Panc1 (cell line): ENCODE results near the gene PDE4B. TPM values are rescaled to one million over a fixed set of nuclear protein-coding genes. Genes with fewer than 3 reads are reported as not detected.

Source experiments
- ATAC-seq: fragments of 200-7000 bp; cut with Tn5 transposase; 2 replicates; pipeline ENCODE4 v1.9.1; 2020; ENCODE audit warnings: mild to moderate bottlenecking, moderate library complexity
- BruUV-seq: library from RNA; stranded (reverse); fragments of 400-500 nt; replicated peaks from 2 replicates; lab custom pipeline; 2021; lab: Mats Ljungman, UMichigan
- CTCF ChIA-PET: fragments of 300-600 bp; sonication (Branson Sonifier 250); formaldehyde crosslinking; loops from one replicate; lab custom pipeline; 2022; ENCODE audit warnings: antibody characterized with exemption; lab: Charles Lee
- POLR2A ChIA-PET: fragments of 300-600 bp; sonication (Branson Sonifier 250); formaldehyde crosslinking; loops from one replicate; lab custom pipeline; 2022; ENCODE audit warnings: antibody characterized with exemption; lab: Charles Lee
- DNase-seq: peaks from one replicate; pipeline ENCODE4 v3.0.0-alpha.2; 2010; ENCODE audit warnings: low read depth, low spot score
- H3K27ac ChIP-seq: 2 replicates; pipeline ENCODE4 v1.5.1; 2011; ENCODE audit warnings: mild to moderate bottlenecking, low read length, inconsistent platforms
- H3K27me3 ChIP-seq: fragments of 200-500 bp; sonication (Bioruptor generic); 2 replicates; pipeline ENCODE4 v1.6.0; 2014; ENCODE audit warnings: low read length, inconsistent platforms; ENCODE audit not compliant: control insufficient read depth, insufficient read depth
- H3K36me3 ChIP-seq: fragments of 200-500 bp; sonication (Bioruptor generic); 2 replicates; pipeline ENCODE4 v1.5.1; 2014; ENCODE audit warnings: inconsistent platforms, mild to moderate bottlenecking, low read length, moderate library complexity; ENCODE audit not compliant: control insufficient read depth, insufficient read depth
- H3K4me1 ChIP-seq: 2 replicates; pipeline ENCODE4 v1.5.1; 2011; ENCODE audit warnings: inconsistent platforms, mild to moderate bottlenecking, low read length, moderate library complexity; ENCODE audit not compliant: control insufficient read depth, insufficient read depth
- H3K4me3 ChIP-seq, 2 experiments: 2 replicates each; pipeline ENCODE4 v1.5.1; 2011 to 2012; ENCODE audit warnings: low read depth in 2 of 2, low read length in 2 of 2, mild to moderate bottlenecking in 2 of 2, inconsistent platforms in 1 of 2, moderate library complexity in 1 of 2
- H3K9me3 ChIP-seq: fragments of 200-500 bp; sonication (Bioruptor generic); 2 replicates; pipeline ENCODE4 v1.5.1; 2014; ENCODE audit warnings: low read depth, mild to moderate bottlenecking, inconsistent platforms, low read length, moderate library complexity; ENCODE audit not compliant: control insufficient read depth, insufficient read depth
- CTCF ChIP-seq: fragments of 450-650 bp; IDR thresholded peaks from 2 replicates; pipeline ENCODE4 v1.5.1; 2017; ENCODE audit warnings: mild to moderate bottlenecking
- POLR2AphosphoS5 ChIP-seq: IDR thresholded peaks from 2 replicates; pipeline ENCODE4 v1.6.1; 2012; ENCODE audit warnings: mild to moderate bottlenecking, low read depth, low read length, moderate library complexity
- REST ChIP-seq, 2 experiments: IDR thresholded peaks; 2 replicates each; pipeline ENCODE4 v1.6.1; 2011 to 2012; ENCODE audit warnings: low read depth in 2 of 2, control low read depth in 1 of 2, low read length in 1 of 2, mild to moderate bottlenecking in 1 of 2, moderate library complexity in 1 of 2; ENCODE audit not compliant: insufficient read depth in 1 of 2
- SIN3A ChIP-seq: IDR thresholded peaks from 2 replicates; pipeline ENCODE4 v1.6.1; 2012; ENCODE audit warnings: low read depth, mild to moderate bottlenecking, low read length, moderate library complexity, borderline replicate concordance; ENCODE audit not compliant: insufficient read depth
- TCF7L2 ChIP-seq: IDR thresholded peaks from 2 replicates; pipeline ENCODE4 v1.6.1; 2011; ENCODE audit warnings: mild to moderate bottlenecking, low read depth, low read length, inconsistent platforms
- in situ Hi-C: cut with HindIII; loops from 2 replicates; pipeline ENCODE4 v1.10.0; 2016; ENCODE audit warnings: low sequenced_read_pairs, low pct_unique_long_range_greater_than_20kb
- intact Hi-C: fragments of 100-400 bp; cut with micrococcal nuclease; formaldehyde crosslinking; loops from one replicate; pipeline ENCODE4 v1.10.0; 2022; ENCODE audit not compliant: unreplicated experiment
- total RNA-seq: library from RNA; stranded (reverse); gene quantifications from one replicate; pipeline ENCODE4 v1.2.1, GENCODE V29; 2021; ENCODE audit not compliant: unreplicated experiment

Gene PDE4B
- total RNA-seq, 1 experiment from 2014 or later: 0.26 TPM

- H3K27ac ChIP-seq: no peak overlapping the region
Measured at GRCh38 chr1:66177510-66177909, 384.8 kb downstream of the PDE4B start.

GRCh38 chr1:66182026-66182425 lies 389.3 kb downstream of the PDE4B start:
- CTCF ChIA-PET: no interaction called here
- no peak overlapping the region for H3K4me3 ChIP-seq

More at GRCh38 chr1:66177510-66177909, 384.8 kb downstream of the PDE4B start:
- in situ Hi-C loops: no loop called here
- ATAC-seq (no peak), DNase-seq (no peak)
- POLR2A ChIA-PET: no interaction called here
- CTCF ChIA-PET: no interaction called here
- Histone ChIP-seq H3K36me3 (no peaks in the 10 kb centered on the region), H3K4me3 (no peak overlapping the region), H3K4me1 (no peaks in the 10 kb centered on the region), H3K27me3 (no peaks in the 10 kb centered on the region), H3K9me3 (no peaks in the 10 kb centered on the region)
- intact Hi-C loops: no loop called here
- no peak for TF ChIP-seq TCF7L2
- no peak for TF ChIP-seq SIN3A
- TF ChIP-seq POLR2AphosphoS5: no peak
- TF ChIP-seq REST (IDR thresholded peaks at IDR 0.05; ENCODE audit: insufficient read depth in 1 of 2, low read depth in 2 of 2, low read length in 1 of 2): no peak
- TF ChIP-seq CTCF: no peak
- BruUV-seq: no TSS peak

More at GRCh38 chr1:66182026-66182425, 389.3 kb downstream of the PDE4B start:
- ATAC-seq (no peak), DNase-seq (no peak)
- in situ Hi-C loops: no loop called here
- POLR2A ChIA-PET: interaction anchor here (0.6 kb wide), 1 partner anchor 986 kb away, joined by 3 read pairs; no protein-coding TSS in a partner anchor
- no TSS peak for BruUV-seq
- Histone ChIP-seq H3K27ac (no peak overlapping the region), H3K36me3 (no peaks in the 10 kb centered on the region), H3K4me1 (no peaks in the 10 kb centered on the region), H3K9me3 (no peaks in the 10 kb centered on the region), H3K27me3 (no peaks in the 10 kb centered on the region)
- TF ChIP-seq CTCF (no peak), TCF7L2 (no peak), POLR2AphosphoS5 (no peak), SIN3A (no peak), REST (IDR thresholded peaks at IDR 0.05; ENCODE audit: insufficient read depth in 1 of 2, low read depth in 2 of 2, low read length in 1 of 2) (no peak)
- intact Hi-C loops: no loop called here
